K562 (cell line): ENCODE results near the gene CYS1. TPM values are rescaled to one million over a fixed set of nuclear protein-coding genes. Genes with fewer than 3 reads are reported as not detected.

Source experiments
- CBFA2T2 ChIP-seq: fragments of 450-650 bp; conservative IDR thresholded peaks from 2 replicates; pipeline ENCODE4 v1.6.1; 2017; ENCODE audit warnings: mild to moderate bottlenecking
- CREBBP ChIP-seq: IDR thresholded peaks from one replicate; pipeline ENCODE4 v1.6.1; 2012; ENCODE audit warnings: low read depth, mild to moderate bottlenecking, control low read depth, inconsistent platforms, low read length
- DEAF1 ChIP-seq: fragments of 450-650 bp; formaldehyde crosslinking; IDR thresholded peaks from 2 replicates; pipeline ENCODE4 v1.4.0; 2020; ENCODE audit warnings: mild to moderate bottlenecking, moderate library complexity
- FOSL1 ChIP-seq: fragments of 200-800 bp; sonication (Bioruptor generic); conservative IDR thresholded peaks from 2 replicates; pipeline ENCODE4 v1.6.1; 2016; ENCODE audit warnings: missing genetic modification characterization, missing compliant biosample characterization
- FOXA1 ChIP-seq: fragments of 450-650 bp; IDR thresholded peaks from 2 replicates; pipeline ENCODE4 v1.6.1; 2016; ENCODE audit warnings: mild to moderate bottlenecking, borderline replicate concordance
- GATA2 ChIP-seq: sonication (generic); formaldehyde crosslinking; IDR thresholded peaks from 2 replicates; pipeline ENCODE4 v1.4.0; 2020; ENCODE audit warnings: mild to moderate bottlenecking, missing genetic modification reagents
- HDAC1 ChIP-seq, 2 experiments: fragments of 450-650 bp; IDR thresholded peaks; 2 replicates each; pipeline ENCODE4 v1.6.1; 2016 to 2017; ENCODE audit warnings: inconsistent platforms in 1 of 2, mild to moderate bottlenecking in 1 of 2, moderate library complexity in 1 of 2
- MBD2 ChIP-seq: sonication (generic); IDR thresholded peaks from 2 replicates; pipeline ENCODE4 v1.6.1; 2016; ENCODE audit warnings: low read depth, borderline replicate concordance
- MTF1 ChIP-seq: fragments of 250-450 bp; sonication (Bioruptor Pico); IDR thresholded peaks from 2 replicates; pipeline ENCODE4 v1.9.0; 2021; ENCODE audit warnings: moderate library complexity, mild to moderate bottlenecking, inconsistent platforms, borderline replicate concordance
- MXI1 ChIP-seq: IDR thresholded peaks from 2 replicates; pipeline ENCODE4 v1.6.1; 2011; ENCODE audit warnings: low read depth, mild to moderate bottlenecking, improper control_type of control experiment, low read length
- NR2C1 ChIP-seq, 2 experiments: fragments of 450-650 bp; IDR thresholded peaks; 2 replicates each; pipeline ENCODE4 v1.6.1; 2017; ENCODE audit warnings: mild to moderate bottlenecking in 2 of 2, antibody characterized with exemption in 1 of 2, inconsistent platforms in 1 of 2, missing compliant biosample characterization in 1 of 2, missing genetic modification characterization in 1 of 2
- PATZ1 ChIP-seq: fragments of 250-450 bp; sonication (Bioruptor Pico); IDR thresholded peaks from 2 replicates; pipeline ENCODE4 v1.5.0; 2020; ENCODE audit warnings: mild to moderate bottlenecking, borderline replicate concordance
- PHF21A ChIP-seq: fragments of 450-650 bp; IDR thresholded peaks from 2 replicates; pipeline ENCODE4 v1.6.1; 2017; ENCODE audit warnings: low read depth, borderline replicate concordance
- PTBP1 ChIP-seq: fragments of 200-400 bp; formaldehyde crosslinking; IDR thresholded peaks from 2 replicates; pipeline ENCODE4 v1.6.1; 2017; ENCODE audit warnings: low read depth, low read length
- PTRF ChIP-seq: fragments of 450-650 bp; IDR thresholded peaks from 2 replicates; pipeline ENCODE4 v1.6.1; 2016; ENCODE audit warnings: mild to moderate bottlenecking, missing genetic modification characterization, missing compliant biosample characterization
- PTTG1 ChIP-seq: fragments of 450-650 bp; IDR thresholded peaks from 2 replicates; pipeline ENCODE4 v1.6.1; 2016; ENCODE audit warnings: low read depth, mild to moderate bottlenecking, missing genetic modification characterization, missing compliant biosample characterization
- RFX5 ChIP-seq: IDR thresholded peaks from 2 replicates; pipeline ENCODE4 v1.6.1; 2011; ENCODE audit warnings: low read depth, mild to moderate bottlenecking, improper control_type of control experiment, low read length
- WHSC1 ChIP-seq: IDR thresholded peaks from one replicate; pipeline ENCODE4 v1.6.1; 2012; ENCODE audit warnings: low read length, control low read depth, inconsistent platforms
- ZFP30 ChIP-seq: fragments of 250-450 bp; sonication (Bioruptor Pico); IDR thresholded peaks from 2 replicates; pipeline ENCODE4 v1.8.0; 2022; ENCODE audit warnings: moderate library complexity, mild to moderate bottlenecking, inconsistent platforms, borderline replicate concordance
- ZNF133 ChIP-seq: fragments of 250-450 bp; sonication (Bioruptor Pico); IDR thresholded peaks from 2 replicates; pipeline ENCODE4 v1.4.0; 2020; ENCODE audit warnings: mild to moderate bottlenecking
- ZNF24 ChIP-seq: fragments of 450-650 bp; IDR thresholded peaks from 2 replicates; pipeline ENCODE4 v1.6.1; 2016
- ZNF274 ChIP-seq: IDR thresholded peaks from 2 replicates; pipeline ENCODE4 v1.6.1; 2011; ENCODE audit warnings: low read depth, mild to moderate bottlenecking, low read length, moderate library complexity, borderline replicate concordance
- ZNF398 ChIP-seq: fragments of 250-450 bp; sonication (Bioruptor Pico); IDR thresholded peaks from 2 replicates; pipeline ENCODE4 v1.8.0; 2021; ENCODE audit warnings: moderate library complexity, mild to moderate bottlenecking, inconsistent platforms
- ZNF586 ChIP-seq: fragments of 450-650 bp; formaldehyde crosslinking; conservative IDR thresholded peaks from 2 replicates; pipeline ENCODE4 v1.4.0; 2020; ENCODE audit warnings: mild to moderate bottlenecking, moderate library complexity
- polyA plus RNA-seq, 8 experiments: library from polyadenylated mRNA; depleted of rRNA in 4 of 8; stranded (reverse) in 5 of 8; unstranded in 3 of 8; fragments of >200 nt; fragmentation: Nextera tagmentation in 2 of 8; fragmentation: Illumina TruSeq in 1 of 8; extraction: Ambion mirVana in 2 of 8; extraction: Trizol in 1 of 8; gene quantifications; 2 replicates each; pipeline versions ENCODE4 v1.2.1 to v1.2.3, GENCODE V29; 2011 to 2014; ENCODE audit warnings: inconsistent platforms in 1 of 8, missing spikeins in 1 of 8
- total RNA-seq, 7 experiments: library from RNA; depleted of rRNA in 6 of 7; stranded (reverse); fragments of >200 nt in 6 of 7; fragmentation: Illumina TruSeq in 2 of 7; extraction: Trizol in 2 of 7; gene quantifications; 2 replicates each; pipeline versions ENCODE4 v1.2.1 to v1.2.3, GENCODE V29; 2011 to 2021; ENCODE audit warnings: low replicate concordance in 1 of 7

Gene CYS1
- total and polyA plus RNA-seq, 9 of the 15 experiments (the other 6 are each of a cell fraction or from before 2014, with no cell fraction given), result 0.11 to 0.13 TPM; not detected in 7

GRCh38 chr2:10122500-10123280 is 42.5 kb upstream of the CYS1 start, which contains the start of gene RRM2 (continued):
- no peak for TF ChIP-seq DEAF1 (CRISPR knock-in tag)
- TF ChIP-seq MTF1 (CRISPR knock-in tag), result no peak
- peak; percentile 84 for TF ChIP-seq MBD2
- TF ChIP-seq ZFP30 (CRISPR knock-in tag), result no peak
- TF ChIP-seq ZNF24, result no peak
- no peak for TF ChIP-seq PATZ1
- TF ChIP-seq PTBP1, result peak; percentile 67; the same call in 1 of the 2 replicates
- no peak for TF ChIP-seq RFX5
- TF ChIP-seq CBFA2T2, result no peak
- 0 out of 2 replicates have a peak, but pooled peaks have one; percentile 57 for TF ChIP-seq MXI1
- no peak for TF ChIP-seq GATA2 (CRISPR knock-in tag)
- no peak for TF ChIP-seq NR2C1 (IDR thresholded peaks at IDR 0.05)
- TF ChIP-seq NR2C1 (tag; IDR thresholded peaks at IDR 0.05), result no peak
- TF ChIP-seq PHF21A, result peak; percentile 92; the same call in 1 of the 2 replicates
- no peak for TF ChIP-seq WHSC1
- TF ChIP-seq PTRF (tag), result no peak
- TF ChIP-seq FOSL1 (tag), result no peak
- no peak for TF ChIP-seq FOXA1
- TF ChIP-seq PTTG1 (tag), result no peak
- TF ChIP-seq CREBBP, result no peak
- TF ChIP-seq ZNF274, result no peak
- TF ChIP-seq ZNF586, result no peak
- TF ChIP-seq ZNF133 (CRISPR knock-in tag), result no peak
- TF ChIP-seq ZNF398 (CRISPR knock-in tag), result no peak
- peak; percentile 90 to 100; a peak in 3 of 4 replicates for TF ChIP-seq HDAC1 (IDR thresholded peaks at IDR 0.05)
